OCI-LY3 (cell line): ENCODE results near the gene GLRA3.

Experiments used
- H2AFZ ChIP-seq: fragments of 200-600, 300-600 bp; shearing (Covaris generic); 2 replicates; pipeline ENCODE4 v1.6.0; 2014; ENCODE audit warnings: antibody characterized with exemption, low read depth, low read length
- H3K27ac ChIP-seq: fragments of 200-600, 300-600 bp; sonication (generic); 2 replicates; pipeline ENCODE4 v1.5.1; 2014; ENCODE audit warnings: mild to moderate bottlenecking, low read length, moderate library complexity, mixed read lengths
- H3K27me3 ChIP-seq: fragments of 200-600, 300-600 bp; sonication (generic); 2 replicates; pipeline ENCODE4 v1.6.1; 2014; ENCODE audit warnings: low read depth, low read length, mixed read lengths
- H3K36me3 ChIP-seq: fragments of 200-600, 300-600 bp; sonication (generic); replicated peaks from 2 replicates; pipeline ENCODE3; 2014; ENCODE audit warnings: low read depth, low read length, mixed read lengths
- H3K4me1 ChIP-seq: fragments of 300-600, 200-600 bp; sonication (generic); 2 replicates; pipeline ENCODE4 v1.6.1; 2014; ENCODE audit warnings: low read length, mixed read lengths
- H3K4me2 ChIP-seq: fragments of 200-600, 300-600 bp; sonication (generic); 2 replicates; pipeline ENCODE4 v1.6.1; 2014; ENCODE audit warnings: low read length, mixed read lengths
- H3K4me3 ChIP-seq: fragments of 300-600, 200-600 bp; sonication (generic); 2 replicates; pipeline ENCODE4 v1.5.1; 2014; ENCODE audit warnings: antibody characterized with exemption, mild to moderate bottlenecking, low read length, moderate library complexity
- H3K79me2 ChIP-seq: fragments of 300-600, 200-600 bp; shearing (Covaris generic); 2 replicates; pipeline ENCODE4 v1.6.1; 2014; ENCODE audit warnings: mild to moderate bottlenecking, low read length, mixed read lengths
- H3K9ac ChIP-seq: fragments of 300-600, 200-600 bp; shearing (Covaris generic); 2 replicates; pipeline ENCODE4 v1.6.0; 2014; ENCODE audit warnings: mild to moderate bottlenecking, low read length, moderate library complexity
- H3K9me3 ChIP-seq: fragments of 200-600, 300-600 bp; shearing (Covaris generic); 2 replicates; pipeline ENCODE4 v1.6.1; 2014; ENCODE audit warnings: low read length, mixed read lengths; ENCODE audit not compliant: insufficient read depth
- H4K20me1 ChIP-seq: fragments of 200-600, 300-600 bp; sonication (generic); 2 replicates; pipeline ENCODE4 v1.6.1; 2016; ENCODE audit warnings: low read length, mixed read lengths; ENCODE audit not compliant: insufficient read depth
- EZH2phosphoT487 ChIP-seq: fragments of 200-600 bp; shearing (Covaris generic); IDR thresholded peaks from 2 replicates; pipeline ENCODE4 v1.6.1; 2018; ENCODE audit warnings: antibody characterized with exemption, mixed run types, low read depth
- TF ChIP-seq, protein P1 (sequence below): fragments of 200-600, 300-600 bp; sonication (generic); IDR thresholded peaks from 2 replicates; pipeline ENCODE4 v1.5.1; 2014; ENCODE audit warnings: antibody characterized with exemption, low read length, low read depth

The GLRA3 gene

GRCh38 chr4:174717828-174718227, 111.2 kb downstream of the GLRA3 start:
- Histone ChIP-seq H3K36me3 (no peaks in the 10 kb centered on the region), H4K20me1 (no peaks in the 10 kb centered on the region), H3K4me3 (no peak overlapping the region), H3K79me2 (no peaks in the 10 kb centered on the region), H2AFZ (no peak overlapping the region), H3K27me3 (no peaks in the 10 kb centered on the region), H3K4me2 (no peak overlapping the region), H3K9ac (no peak overlapping the region), H3K4me1 (peaks cover 23% of the 10 kb centered on the region), H3K9me3 (no peaks in the 10 kb centered on the region), H3K27ac (no peak overlapping the region)
- no peak for TF ChIP-seq EZH2phosphoT487
- TF ChIP-seq, protein P1, sequence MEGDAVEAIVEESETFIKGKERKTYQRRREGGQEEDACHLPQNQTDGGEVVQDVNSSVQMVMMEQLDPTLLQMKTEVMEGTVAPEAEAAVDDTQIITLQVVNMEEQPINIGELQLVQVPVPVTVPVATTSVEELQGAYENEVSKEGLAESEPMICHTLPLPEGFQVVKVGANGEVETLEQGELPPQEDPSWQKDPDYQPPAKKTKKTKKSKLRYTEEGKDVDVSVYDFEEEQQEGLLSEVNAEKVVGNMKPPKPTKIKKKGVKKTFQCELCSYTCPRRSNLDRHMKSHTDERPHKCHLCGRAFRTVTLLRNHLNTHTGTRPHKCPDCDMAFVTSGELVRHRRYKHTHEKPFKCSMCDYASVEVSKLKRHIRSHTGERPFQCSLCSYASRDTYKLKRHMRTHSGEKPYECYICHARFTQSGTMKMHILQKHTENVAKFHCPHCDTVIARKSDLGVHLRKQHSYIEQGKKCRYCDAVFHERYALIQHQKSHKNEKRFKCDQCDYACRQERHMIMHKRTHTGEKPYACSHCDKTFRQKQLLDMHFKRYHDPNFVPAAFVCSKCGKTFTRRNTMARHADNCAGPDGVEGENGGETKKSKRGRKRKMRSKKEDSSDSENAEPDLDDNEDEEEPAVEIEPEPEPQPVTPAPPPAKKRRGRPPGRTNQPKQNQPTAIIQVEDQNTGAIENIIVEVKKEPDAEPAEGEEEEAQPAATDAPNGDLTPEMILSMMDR: no peak

GRCh38 chr4:174716986-174717770, 111.9 kb downstream of the GLRA3 start:
- H3K9me3 ChIP-seq: no peaks in the 10 kb centered on the region
- H3K79me2 ChIP-seq: no peaks in the 10 kb centered on the region
- no peak overlapping the region for H3K4me3 ChIP-seq
- H4K20me1 ChIP-seq: no peaks in the 10 kb centered on the region
- H3K27me3 ChIP-seq: no peaks in the 10 kb centered on the region
- no peaks in the 10 kb centered on the region for H3K36me3 ChIP-seq
- TF ChIP-seq, protein P1: no peak
- TF ChIP-seq EZH2phosphoT487: no peak
- H3K4me2 ChIP-seq: no peak overlapping the region
- H3K4me1 ChIP-seq: peaks cover 20% of the 10 kb centered on the region
- H2AFZ ChIP-seq: no peak overlapping the region
- H3K9ac ChIP-seq: no peak overlapping the region
- H3K27ac ChIP-seq: no peak overlapping the region

DNA sequence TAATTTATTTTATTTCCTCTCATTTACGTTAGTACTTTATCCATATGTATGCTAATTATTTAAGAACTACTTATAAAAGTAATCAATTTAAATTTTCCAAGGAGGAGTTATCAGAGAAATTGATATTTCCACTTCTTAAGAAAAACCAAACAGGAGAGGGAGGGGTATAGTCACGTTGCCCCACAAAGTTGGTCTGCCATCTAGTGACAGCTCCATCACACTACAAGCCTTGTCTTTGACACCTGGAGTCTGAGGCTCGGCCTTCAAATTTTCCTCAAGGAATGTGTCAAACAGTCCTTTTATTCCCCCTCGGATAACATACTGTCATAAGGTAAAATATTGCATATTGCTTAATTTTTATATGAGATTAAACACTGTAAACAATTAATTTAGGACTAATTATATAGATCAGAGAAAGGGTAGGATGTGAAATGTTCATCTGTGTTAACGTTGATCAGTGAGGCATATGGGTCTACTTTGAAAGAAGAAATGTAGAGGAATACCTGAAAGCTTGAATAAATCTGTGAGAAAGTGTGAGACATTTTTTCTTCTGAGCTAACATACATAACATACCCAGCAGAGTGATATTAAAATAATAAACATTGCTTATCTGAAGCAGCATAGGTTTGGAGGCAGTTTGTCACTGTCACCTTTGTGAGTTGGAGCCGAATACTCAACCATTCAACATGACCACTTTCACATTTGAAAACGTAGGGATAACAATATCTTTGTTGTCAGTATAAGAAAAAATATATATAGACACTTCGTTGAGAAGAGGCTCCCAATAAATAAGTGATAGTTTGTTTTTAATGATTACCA, 114.4 kb downstream of the GLRA3 start:
- Histone ChIP-seq H3K9me3 (no peaks in the 10 kb centered on the region), H4K20me1 (no peaks in the 10 kb centered on the region), H3K27ac (no peak overlapping the region), H3K4me1 (peaks cover 33% of the 10 kb centered on the region), H3K79me2 (no peaks in the 10 kb centered on the region), H3K36me3 (no peaks in the 10 kb centered on the region), H2AFZ (no peak overlapping the region), H3K4me2 (peak overlapping the region; percentile 65), H3K4me3 (peak overlapping the region; percentile 65; the same call in 1 of the 2 replicates), H3K27me3 (no peaks in the 10 kb centered on the region), H3K9ac (no peak overlapping the region)
- no peak for TF ChIP-seq EZH2phosphoT487
- TF ChIP-seq, protein P1: peak; percentile 94

DNA sequence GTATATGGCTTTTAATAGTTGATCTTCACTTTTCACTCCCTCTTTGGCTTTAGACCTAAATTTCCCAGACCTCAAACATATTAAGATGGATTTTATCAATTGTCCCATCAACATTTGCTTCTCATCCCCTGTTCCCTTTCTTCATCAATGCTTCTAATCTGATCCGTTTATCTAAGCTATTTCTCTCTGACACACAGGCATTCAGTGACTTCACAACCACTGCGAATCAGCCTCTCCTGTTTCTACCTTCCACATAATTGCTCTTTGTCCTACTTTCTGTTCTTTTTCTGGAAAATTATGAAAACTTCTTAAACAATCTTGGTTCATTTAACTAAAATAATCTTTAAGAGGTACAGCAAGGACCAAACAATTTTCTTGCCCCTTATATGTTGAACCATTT, 115.2 kb downstream of the GLRA3 start:
- Histone ChIP-seq H3K4me2 (peak overlapping the region; percentile 65), H3K36me3 (no peaks in the 10 kb centered on the region), H3K4me3 (peak overlapping the region; percentile 65), H3K9ac (peak overlapping the region; percentile 4), H3K4me1 (peaks cover 33% of the 10 kb centered on the region), H2AFZ (peak overlapping the region; percentile 37), H3K79me2 (no peaks in the 10 kb centered on the region), H3K27ac (no peak overlapping the region), H3K9me3 (no peaks in the 10 kb centered on the region), H4K20me1 (no peaks in the 10 kb centered on the region), H3K27me3 (no peaks in the 10 kb centered on the region)
- TF ChIP-seq, protein P1: no peak
- no peak for TF ChIP-seq EZH2phosphoT487
